Kidney tubule cell (primary cell): ENCODE measurements around the gene ADAT1.
A peak's percentile ranks its signal among the peaks of the same experiment; 100 is the strongest.

Experiments
- DNase-seq: peaks from one replicate; pipeline ENCODE4 v3.0.0-alpha.2; 2018; ENCODE audit warnings: low spot score

Gene ADAT1

DNA sequence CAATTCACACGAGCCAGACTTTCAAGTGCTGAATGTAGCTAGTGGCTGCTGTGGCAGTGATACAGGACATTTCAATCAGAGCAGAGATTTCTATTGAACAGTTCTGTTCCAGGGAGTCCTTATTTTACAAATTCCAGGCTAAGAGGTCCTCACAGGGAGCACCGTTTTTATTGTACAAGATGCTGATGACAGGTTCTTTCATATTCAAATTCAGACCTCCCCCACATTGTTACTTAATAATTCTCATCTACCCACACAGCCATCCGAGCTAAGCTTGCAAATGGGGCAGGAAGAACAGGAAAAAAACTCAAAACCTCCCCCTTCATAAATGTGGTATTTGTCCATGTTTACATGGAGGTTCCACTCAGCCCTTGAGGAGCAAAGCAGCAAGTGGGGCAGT lies 47.1 kb downstream of the ADAT1 start:
- DNase-seq: no peak

- DNase-seq: no peak
Observed at GRCh38 chr16:75573955-75574354, 49.1 kb downstream of the ADAT1 start.

GRCh38 chr16:75572864-75573542 lies 50.1 kb downstream of the ADAT1 start:
- DNase-seq: no peak

GRCh38 chr16:75570396-75571065 lies 52.5 kb downstream of the ADAT1 start:
- DNase-seq: no peak

- no peak for DNase-seq
Observed at GRCh38 chr16:75567911-75568310, 55.2 kb downstream of the ADAT1 start.

GRCh38 chr16:75566758-75567255 lies 56.3 kb downstream of the ADAT1 start:
- DNase-seq: peak; percentile 6

DNA sequence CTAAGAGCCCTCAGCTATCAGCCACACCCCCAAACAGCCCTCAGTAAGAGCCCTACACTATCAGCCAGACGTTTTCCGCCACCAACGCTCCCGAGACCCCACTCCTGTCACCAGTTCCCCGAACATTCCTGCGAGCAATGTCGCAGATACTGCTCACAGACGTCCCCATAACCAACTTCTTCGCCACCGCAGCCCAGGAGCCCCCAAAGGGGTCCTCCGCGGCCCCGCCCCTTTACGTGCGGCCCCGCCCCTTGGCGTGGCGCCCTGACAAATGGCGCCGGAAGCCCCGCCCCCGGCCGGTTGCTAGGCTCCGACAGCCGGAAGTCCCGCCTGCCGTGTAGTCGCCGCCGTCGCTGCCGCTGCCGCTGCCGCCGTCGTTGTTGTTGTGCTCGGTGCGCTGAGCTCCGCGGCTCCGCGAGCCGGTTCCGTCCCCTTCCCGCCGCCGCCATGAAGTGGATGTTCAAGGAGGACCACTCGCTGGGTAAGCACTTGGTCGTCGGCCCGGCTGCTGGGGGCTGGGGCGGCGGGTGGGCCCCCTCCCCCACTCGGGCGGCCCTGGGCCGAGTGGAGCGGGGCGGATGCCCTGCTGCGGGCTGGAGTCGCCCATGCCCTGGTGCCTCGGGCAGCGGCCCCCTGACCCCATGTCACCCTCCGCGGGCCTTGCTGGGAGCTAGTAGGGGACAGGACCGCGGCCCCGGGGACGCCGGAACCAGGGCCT lies 56.9 kb downstream of the ADAT1 start, which contains the start of gene GABARAPL2:
Gene GABARAPL2, plus strand, starts transcription at position 340 of the 718 bp plus-strand sequence. Its CDS starts 108 bp downstream, at position 448.
- peak; percentile 84 for DNase-seq

DNA sequence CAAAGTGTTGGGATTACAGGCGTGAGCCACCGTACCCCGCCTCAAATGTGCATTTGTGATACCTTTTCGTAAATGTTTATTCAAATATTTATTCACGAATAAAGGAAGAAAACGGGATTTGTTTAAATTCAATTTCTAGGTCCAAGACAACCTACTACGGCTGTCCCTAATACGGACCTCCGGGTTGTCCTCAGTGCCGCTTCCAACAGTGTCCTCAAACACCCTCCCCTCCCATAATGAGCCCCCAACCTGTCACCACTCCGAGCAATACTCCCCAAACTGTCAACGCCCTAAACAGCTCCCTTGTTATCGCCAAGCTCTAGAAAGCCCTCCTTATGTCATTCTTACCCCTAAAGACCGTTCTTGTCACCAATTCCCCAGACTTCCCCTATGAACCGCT lies 57.4 kb downstream of the ADAT1 start:
- no peak for DNase-seq

- no peak for DNase-seq
Observed at GRCh38 chr16:75559564-75560372, 63.3 kb downstream of the ADAT1 start.

GRCh38 chr16:75558846-75559401 lies 64.2 kb downstream of the ADAT1 start:
- no peak for DNase-seq

DNA sequence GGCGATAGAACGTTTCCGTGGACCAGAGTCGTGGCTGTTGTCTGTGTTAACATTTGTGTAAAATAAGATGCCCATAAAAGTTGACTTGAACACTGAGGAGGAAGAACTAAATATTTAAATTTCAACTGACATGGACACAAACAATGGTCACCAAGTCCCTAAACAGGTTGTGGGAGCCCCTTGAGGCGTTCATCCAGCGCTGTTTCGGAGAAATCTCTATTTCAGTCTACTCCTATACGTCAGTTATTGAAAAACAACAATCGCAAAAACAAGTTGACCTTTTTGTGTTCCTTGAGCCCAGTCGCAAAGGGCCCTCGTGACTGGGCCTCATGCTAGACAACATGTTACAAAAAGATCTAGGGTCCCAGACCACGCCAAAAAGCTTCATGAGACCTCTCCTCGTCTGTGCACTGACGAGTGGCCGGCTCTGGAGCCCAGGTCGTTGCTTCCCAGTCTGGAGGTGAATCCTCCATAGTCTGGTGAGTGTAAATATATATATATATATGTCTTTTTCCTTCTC lies 66.6 kb downstream of the ADAT1 start:
- DNase-seq: no peak

GRCh38 chr16:75555707-75556430 lies 67.2 kb downstream of the ADAT1 start, which contains the start of gene TMEM231:
Gene TMEM231, minus strand, starts transcription at chr16:75556252. Its CDS starts 43 bp downstream, at chr16:75556209.
- DNase-seq: peak; percentile 94

DNA sequence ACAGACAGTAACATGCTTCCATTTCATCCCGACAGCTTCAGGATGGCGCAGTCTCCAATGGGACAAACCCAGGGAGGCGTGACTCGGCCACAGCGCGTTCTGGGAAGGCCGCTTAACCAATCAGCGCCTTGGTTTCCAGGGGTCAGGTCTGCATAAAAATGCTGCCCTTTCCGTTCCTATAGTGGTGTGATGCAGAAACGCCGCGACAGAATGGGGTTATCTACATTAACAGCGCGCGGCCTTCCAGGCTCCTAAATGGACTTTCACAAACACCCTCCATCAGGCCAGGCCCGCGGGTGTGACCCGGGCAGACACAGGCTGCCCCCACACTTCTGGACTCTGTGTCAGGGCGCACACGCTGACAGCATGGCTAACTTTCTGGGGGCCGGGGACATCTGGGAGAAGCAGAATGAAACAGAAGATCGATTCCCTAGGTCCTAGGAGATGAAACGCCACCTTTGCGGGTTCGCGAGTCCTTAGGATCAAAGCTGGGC lies 67.8 kb downstream of the ADAT1 start:
- peak; percentile 88 for DNase-seq

GRCh38 chr16:75552951-75553350 lies 70.1 kb downstream of the ADAT1 start:
- DNase-seq: no peak

DNA sequence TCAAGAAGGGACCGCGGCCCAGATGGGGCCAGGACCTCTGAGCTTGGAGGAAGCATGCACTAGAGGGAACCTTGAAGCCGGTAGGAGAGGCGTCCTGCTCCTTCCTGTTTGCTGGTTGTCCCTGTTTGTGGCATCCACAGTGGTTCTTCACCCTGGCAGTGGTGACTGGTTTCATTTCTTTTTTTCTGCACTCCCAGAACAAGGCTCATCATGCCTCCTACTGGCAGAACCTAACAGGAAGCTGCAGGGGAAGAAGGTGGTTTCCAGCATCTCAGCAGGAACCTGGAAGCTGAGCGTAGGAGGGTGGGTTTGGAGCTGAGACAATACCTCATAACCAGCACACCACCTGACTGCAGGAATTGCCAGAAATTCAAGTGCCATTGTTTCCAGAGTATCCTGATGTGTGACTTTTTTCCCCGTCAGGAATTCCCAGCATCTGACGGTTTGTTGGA lies 72.8 kb downstream of the ADAT1 start:
- DNase-seq: peak; percentile 71
